A673 (cell line): ENCODE data around the gene UVRAG.

Experiments used
- CTCF ChIP-seq: fragments of 300-800, 200-600 bp; sonication (generic); conservative IDR thresholded peaks from 2 replicates; pipeline ENCODE4 v1.5.1; 2017; ENCODE audit warnings: low read depth, mild to moderate bottlenecking, antibody characterized with exemption, low read length, moderate library complexity, mixed read lengths
- EZH2 ChIP-seq: fragments of 200-600 bp; sonication (generic); IDR thresholded peaks from 2 replicates; pipeline ENCODE4 v1.6.1; 2017; ENCODE audit warnings: borderline replicate concordance, low read depth, mild to moderate bottlenecking, mixed read lengths, antibody characterized with exemption, low read length; ENCODE audit not compliant: poor library complexity, severe bottlenecking

GRCh38 chr11:76167590-76167989, 352.6 kb downstream of the UVRAG start:
- TF ChIP-seq CTCF (no peak), EZH2 (no peak)
